Nephron (organoid): ENCODE data around the gene THRB.

Source experiments
- H3K27ac Mint-ChIP-seq, 3 experiments: 2 replicates each; pipeline ENCODE4 v1.8.0; 2020; ENCODE audit warnings: mixed read lengths in 3 of 3, mild to moderate bottlenecking in 2 of 3, moderate library complexity in 1 of 3
- H3K27me3 Mint-ChIP-seq: 2 replicates; pipeline ENCODE4 v1.8.0; 2021; ENCODE audit warnings: low read depth, mild to moderate bottlenecking, moderate library complexity, mixed read lengths
- H3K36me3 Mint-ChIP-seq: 2 replicates; pipeline ENCODE4 v1.8.0; 2020; ENCODE audit warnings: low read depth, mixed read lengths
- H3K4me1 Mint-ChIP-seq: 2 replicates; pipeline ENCODE4 v1.8.0; 2020; ENCODE audit warnings: mixed read lengths
- H3K4me3 Mint-ChIP-seq, 3 experiments: 2 replicates each; pipeline ENCODE4 v1.8.0; 2020; ENCODE audit warnings: mild to moderate bottlenecking in 3 of 3, mixed read lengths in 3 of 3, moderate library complexity in 2 of 3
- H3K9me3 Mint-ChIP-seq: 2 replicates; pipeline ENCODE4 v1.8.0; 2020; ENCODE audit warnings: mixed read lengths
- TF ChIP-seq, protein P1 (sequence below), 3 experiments: fragments of 200-600 bp; sonication (generic); IDR thresholded peaks; one replicate each; pipeline ENCODE4 v1.5.0; 2021; ENCODE audit warnings: antibody characterized with exemption in 3 of 3; ENCODE audit not compliant: unreplicated experiment in 3 of 3

Gene THRB

DNA sequence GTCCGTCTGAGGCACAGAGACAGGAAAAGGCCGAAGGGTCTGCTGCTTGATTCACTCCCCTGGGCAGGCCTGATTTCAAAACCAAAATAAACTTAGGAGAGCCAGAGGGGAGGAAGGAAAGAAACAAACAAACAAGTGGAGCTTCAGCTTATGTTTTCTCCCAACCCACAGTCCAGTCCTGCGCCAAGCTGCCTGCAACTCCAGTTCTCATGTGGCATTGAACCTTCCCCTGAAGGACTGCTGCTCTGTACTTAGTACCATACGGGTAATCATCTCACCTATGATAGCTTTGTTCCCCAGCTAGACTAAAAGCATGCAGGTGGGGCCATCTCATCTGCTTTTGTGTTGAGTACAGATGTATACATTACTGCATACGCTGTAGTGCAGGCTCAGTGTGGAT is 236.4 kb downstream of the THRB start:
- Mint-ChIP-seq H3K4me3 (no peak overlapping the region), H3K9me3 (no peaks in the 10 kb centered on the region), H3K4me1 (peaks cover 5% of the 10 kb centered on the region), H3K27ac (peak overlapping the region in 1 of 3 experiments; percentile 17), H3K27me3 (no peaks in the 10 kb centered on the region), H3K36me3 (no peaks in the 10 kb centered on the region)
- TF ChIP-seq, protein P1, sequence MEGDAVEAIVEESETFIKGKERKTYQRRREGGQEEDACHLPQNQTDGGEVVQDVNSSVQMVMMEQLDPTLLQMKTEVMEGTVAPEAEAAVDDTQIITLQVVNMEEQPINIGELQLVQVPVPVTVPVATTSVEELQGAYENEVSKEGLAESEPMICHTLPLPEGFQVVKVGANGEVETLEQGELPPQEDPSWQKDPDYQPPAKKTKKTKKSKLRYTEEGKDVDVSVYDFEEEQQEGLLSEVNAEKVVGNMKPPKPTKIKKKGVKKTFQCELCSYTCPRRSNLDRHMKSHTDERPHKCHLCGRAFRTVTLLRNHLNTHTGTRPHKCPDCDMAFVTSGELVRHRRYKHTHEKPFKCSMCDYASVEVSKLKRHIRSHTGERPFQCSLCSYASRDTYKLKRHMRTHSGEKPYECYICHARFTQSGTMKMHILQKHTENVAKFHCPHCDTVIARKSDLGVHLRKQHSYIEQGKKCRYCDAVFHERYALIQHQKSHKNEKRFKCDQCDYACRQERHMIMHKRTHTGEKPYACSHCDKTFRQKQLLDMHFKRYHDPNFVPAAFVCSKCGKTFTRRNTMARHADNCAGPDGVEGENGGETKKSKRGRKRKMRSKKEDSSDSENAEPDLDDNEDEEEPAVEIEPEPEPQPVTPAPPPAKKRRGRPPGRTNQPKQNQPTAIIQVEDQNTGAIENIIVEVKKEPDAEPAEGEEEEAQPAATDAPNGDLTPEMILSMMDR (IDR thresholded peaks at IDR 0.05; ENCODE audit: unreplicated experiment in 3 of 3) = no peak

DNA sequence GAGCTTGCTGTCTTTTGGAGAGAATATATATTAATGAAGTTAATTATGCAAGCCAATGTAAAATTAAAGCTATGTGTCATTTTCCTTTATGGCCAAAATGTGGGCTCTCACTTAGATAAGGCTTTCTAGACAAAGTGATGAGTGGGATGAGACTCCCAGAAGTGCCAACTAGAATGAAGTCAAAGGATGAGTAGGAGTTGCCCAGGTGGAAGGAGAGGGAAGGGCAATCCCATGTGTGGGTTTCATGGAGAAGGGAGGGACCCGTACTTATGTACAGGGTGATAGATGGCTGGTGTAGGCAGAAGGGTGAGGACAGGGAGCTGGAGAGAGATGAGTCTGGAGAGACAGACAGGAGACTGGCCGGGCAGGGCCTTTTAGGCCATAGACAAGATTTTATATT is 239.2 kb downstream of the THRB start:
- Mint-ChIP-seq H3K27me3 (peaks cover 1% of the 10 kb centered on the region), H3K4me1 (peaks cover 5% of the 10 kb centered on the region), H3K27ac (no peak overlapping the region), H3K36me3 (no peaks in the 10 kb centered on the region), H3K9me3 (no peaks in the 10 kb centered on the region), H3K4me3 (no peak overlapping the region)
- TF ChIP-seq, protein P1 (IDR thresholded peaks at IDR 0.05; ENCODE audit: unreplicated experiment in 3 of 3) = no peak

DNA sequence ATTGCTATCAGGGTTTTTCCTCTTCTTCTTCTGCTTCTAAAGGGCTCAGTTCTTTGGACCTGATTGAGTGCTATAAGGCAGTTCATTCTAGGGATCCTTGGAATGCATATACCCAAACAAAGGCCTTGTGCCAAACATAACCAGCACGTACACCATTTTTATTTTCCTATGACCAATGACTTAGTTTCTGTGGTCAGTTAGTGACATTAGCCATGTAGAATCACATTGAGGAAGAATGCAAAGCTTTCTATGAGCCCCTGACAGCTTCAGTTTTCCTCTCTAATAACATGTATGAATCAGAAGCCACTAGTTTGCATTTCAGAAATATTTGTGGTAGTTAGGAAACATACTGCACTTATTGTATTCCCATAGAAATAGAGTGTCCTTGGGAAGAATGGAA is 240.0 kb downstream of the THRB start:
- Mint-ChIP-seq H3K27me3 (peaks cover 3% of the 10 kb centered on the region), H3K4me1 (peaks cover 5% of the 10 kb centered on the region), H3K4me3 (no peak overlapping the region), H3K27ac (no peak overlapping the region), H3K36me3 (no peaks in the 10 kb centered on the region), H3K9me3 (no peaks in the 10 kb centered on the region)
- TF ChIP-seq, protein P1 (IDR thresholded peaks at IDR 0.05; ENCODE audit: unreplicated experiment in 3 of 3) = no peak

DNA sequence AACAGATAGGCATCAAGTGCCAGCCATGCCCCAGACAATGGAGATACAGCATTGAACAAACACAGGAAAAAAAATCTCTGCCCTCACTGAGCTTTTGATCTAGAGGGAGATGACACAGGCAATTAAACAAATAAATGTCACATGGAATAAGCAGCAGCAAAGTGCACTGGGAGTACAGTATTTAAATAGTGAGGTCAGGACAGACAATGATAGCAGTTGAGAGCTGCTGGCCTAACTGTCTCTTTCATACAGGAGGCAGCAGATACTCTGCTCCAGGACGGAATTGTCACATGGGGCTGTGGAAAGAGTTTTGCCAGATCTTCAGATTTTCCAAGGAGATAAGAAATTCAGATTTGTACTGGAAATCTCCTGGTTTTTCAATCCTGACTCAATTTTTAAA is 241.3 kb downstream of the THRB start:
- H3K36me3 Mint-ChIP-seq = no peaks in the 10 kb centered on the region
- H3K27me3 Mint-ChIP-seq = peaks cover 3% of the 10 kb centered on the region
- H3K4me1 Mint-ChIP-seq = peaks cover 5% of the 10 kb centered on the region
- TF ChIP-seq, protein P1 (IDR thresholded peaks at IDR 0.05; ENCODE audit: unreplicated experiment in 3 of 3) = no peak
- no peak overlapping the region for H3K4me3 Mint-ChIP-seq
- no peak overlapping the region for H3K27ac Mint-ChIP-seq
- no peaks in the 10 kb centered on the region for H3K9me3 Mint-ChIP-seq

DNA sequence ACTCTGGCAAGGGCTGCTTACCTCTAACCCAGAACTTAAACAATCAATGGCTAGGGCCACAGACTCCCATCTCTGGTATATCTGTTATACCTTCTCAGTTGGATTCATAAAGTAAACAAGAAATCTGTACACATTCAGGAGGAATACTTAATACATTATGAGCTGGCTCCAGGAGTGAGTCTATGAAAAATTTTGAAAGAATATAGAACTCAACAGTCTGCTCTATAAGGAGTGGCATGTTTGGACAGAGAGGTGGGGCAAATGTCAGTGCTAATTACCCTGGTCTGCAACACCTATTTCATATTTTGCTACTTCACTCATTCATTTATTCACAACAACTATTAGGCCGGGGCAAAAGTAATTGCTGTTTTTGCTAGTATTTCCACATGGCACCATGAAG is 245.1 kb downstream of the THRB start:
- Mint-ChIP-seq H3K9me3 (no peaks in the 10 kb centered on the region), H3K4me1 (no peaks in the 10 kb centered on the region), H3K27me3 (peaks cover 3% of the 10 kb centered on the region), H3K36me3 (no peaks in the 10 kb centered on the region), H3K4me3 (no peak overlapping the region), H3K27ac (no peak overlapping the region)
- TF ChIP-seq, protein P1 (IDR thresholded peaks at IDR 0.05; ENCODE audit: unreplicated experiment in 3 of 3) = no peak

DNA sequence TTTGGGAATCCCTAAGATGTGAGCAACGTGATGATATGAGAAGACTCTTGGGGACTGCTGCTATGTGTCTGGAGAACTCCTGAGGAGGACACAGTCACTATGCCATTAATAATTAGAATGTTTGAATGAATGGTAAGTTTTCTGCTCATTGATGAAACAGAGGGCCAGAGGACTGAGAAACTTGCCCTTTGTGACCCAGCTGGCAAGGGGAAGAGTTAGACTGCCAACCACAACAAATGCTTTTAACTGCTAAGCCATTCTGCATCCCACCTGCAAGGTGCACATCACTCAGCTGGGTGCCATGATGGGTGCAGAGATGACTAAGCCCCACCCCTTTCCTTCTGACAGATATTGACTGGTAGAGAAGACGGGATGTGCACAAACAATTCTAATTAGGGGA is 249.6 kb downstream of the THRB start:
- H3K36me3 Mint-ChIP-seq = no peaks in the 10 kb centered on the region
- peaks cover 24% of the 10 kb centered on the region for H3K4me1 Mint-ChIP-seq
- no peak overlapping the region for H3K27ac Mint-ChIP-seq
- H3K9me3 Mint-ChIP-seq = no peaks in the 10 kb centered on the region
- no peak overlapping the region for H3K4me3 Mint-ChIP-seq
- H3K27me3 Mint-ChIP-seq = no peaks in the 10 kb centered on the region
- TF ChIP-seq, protein P1 (IDR thresholded peaks at IDR 0.05; ENCODE audit: unreplicated experiment in 3 of 3) = no peak
